ENCODE results near the gene DYNC2H1. TPM values are rescaled to one million over a fixed set of nuclear protein-coding genes. Genes with fewer than 3 reads are reported as not detected.

Gene DYNC2H1
- polyA plus RNA-seq (2013, experiment 1 of 2): 10.4 TPM
- 9.4 TPM for polyA plus RNA-seq (2013, experiment 2 of 2)

DNA sequence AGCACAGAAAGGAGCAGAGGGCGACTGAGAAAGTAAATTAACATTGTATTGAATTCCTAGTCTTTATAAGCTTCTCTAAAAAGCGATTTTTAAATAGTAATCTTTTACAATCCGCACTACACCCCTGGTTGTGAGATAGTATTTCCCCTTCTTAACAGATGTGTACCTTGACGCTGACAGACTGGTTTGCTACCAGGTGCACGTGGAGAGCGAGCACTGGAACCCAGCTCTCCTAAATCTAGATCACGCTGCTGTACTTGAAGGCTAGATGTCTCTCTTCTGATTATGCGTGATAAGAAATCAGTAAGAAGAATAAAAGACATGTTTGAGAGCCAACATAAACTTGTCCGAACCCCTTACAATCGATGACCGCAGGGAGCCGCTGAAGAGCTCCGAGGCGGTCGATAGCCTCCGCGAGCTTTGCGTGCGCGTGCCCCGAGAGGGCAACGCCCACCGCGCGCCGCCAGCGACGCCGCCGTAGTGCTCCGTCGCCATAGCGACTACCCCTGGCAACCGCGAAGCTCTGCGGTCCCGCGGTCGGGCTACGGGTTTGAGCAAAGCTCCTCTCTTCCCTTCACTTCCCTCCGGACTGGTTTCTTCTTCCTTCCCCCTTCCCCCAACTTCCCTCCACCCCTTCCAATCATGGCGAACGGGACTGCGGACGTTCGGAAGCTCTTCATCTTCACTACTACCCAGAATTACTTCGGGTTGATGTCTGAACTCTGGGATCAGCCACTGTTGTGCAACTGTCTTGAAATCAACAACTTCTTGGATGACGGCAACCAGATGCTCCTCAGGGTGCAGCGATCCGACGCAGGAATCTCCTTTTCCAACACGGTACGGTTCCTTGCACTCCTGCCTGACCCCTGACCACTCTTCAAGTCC is at the start of gene DYNC2H1:
Gene DYNC2H1 (plus strand): TSS at position 494 of the 885 bp plus-strand sequence. CDS start 149 bp downstream, at position 643.
- WGBS, 2 experiments (ENCODE audit: insufficient coverage in 2 of 2): 0 to 1% methylated on average over 26 to 46 of the region's 53 CpGs
- peak within 1 kb of the TSS; percentile 92 for H3K27ac ChIP-seq (ENCODE audit: low read depth, low read length, severe bottlenecking)
- H3K36me3 ChIP-seq (ENCODE audit: control insufficient read depth, insufficient read depth, low read length): peaks cover under 1% of the 10 kb centered on the region
- peak within 1 kb of the TSS; percentile 71 for H3K4me3 ChIP-seq (ENCODE audit: extremely low read depth, insufficient read depth, low read length, poor library complexity, severe bottlenecking)
- no peaks in the 10 kb centered on the region for H3K4me1 ChIP-seq (ENCODE audit: control insufficient read depth, insufficient read depth, low read length, poor library complexity, severe bottlenecking)
- no peaks in the 10 kb centered on the region for H3K9me3 ChIP-seq (ENCODE audit: control insufficient read depth, low read length)

DNA sequence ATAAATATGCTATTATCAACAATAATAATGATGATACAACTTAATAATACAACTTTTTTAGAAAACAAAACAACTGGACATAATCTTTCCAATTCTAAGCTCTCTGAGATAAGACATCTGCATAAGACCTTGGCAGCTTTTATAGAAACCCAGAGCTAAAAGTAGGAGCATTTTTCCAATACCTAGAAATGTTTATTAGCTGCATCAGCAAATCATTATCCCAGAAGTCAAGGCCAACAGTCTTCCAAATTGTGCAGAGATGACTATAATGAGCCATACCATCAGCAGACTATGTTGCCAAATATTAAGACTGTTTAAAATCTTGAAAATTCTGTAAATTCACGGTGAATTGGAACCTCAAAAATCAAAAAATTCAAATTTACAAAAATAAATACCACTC is 47.6 kb upstream of the DYNC2H1 start:
- H3K36me3 ChIP-seq (ENCODE audit: control insufficient read depth, insufficient read depth, low read length): peaks cover 29% of the 10 kb centered on the region
- H3K9me3 ChIP-seq (ENCODE audit: control insufficient read depth, low read length): no peaks in the 10 kb centered on the region
- no CpG with 5 or more reads among the region's 1 CpG for WGBS, 2 experiments (ENCODE audit: insufficient coverage in 2 of 2)
- H3K4me1 ChIP-seq (ENCODE audit: control insufficient read depth, insufficient read depth, low read length, poor library complexity, severe bottlenecking): no peaks in the 10 kb centered on the region
- no peak overlapping the region for H3K4me3 ChIP-seq (ENCODE audit: extremely low read depth, insufficient read depth, low read length, poor library complexity, severe bottlenecking)
- no peak overlapping the region for H3K27ac ChIP-seq (ENCODE audit: low read depth, low read length, severe bottlenecking)

- Histone ChIP-seq H3K4me1 (ENCODE audit: control insufficient read depth, insufficient read depth, low read length, poor library complexity, severe bottlenecking) (no peaks in the 10 kb centered on the region), H3K4me3 (ENCODE audit: extremely low read depth, insufficient read depth, low read length, poor library complexity, severe bottlenecking) (no peak overlapping the region), H3K27ac (ENCODE audit: low read depth, low read length, severe bottlenecking) (no peak overlapping the region), H3K36me3 (ENCODE audit: control insufficient read depth, insufficient read depth, low read length) (peaks cover 28% of the 10 kb centered on the region), H3K9me3 (ENCODE audit: control insufficient read depth, low read length) (no peaks in the 10 kb centered on the region)
- WGBS, 2 experiments (ENCODE audit: insufficient coverage in 2 of 2): 100% methylated on average over 1 of the region's 1 CpG; no CpG with 5 or more reads in 1 of the 2 experiments
Measured at GRCh38 chr11:103067118-103067517, 42.1 kb upstream of the DYNC2H1 start.

GRCh38 chr11:103069367-103069766 is 39.9 kb upstream of the DYNC2H1 start:
- Histone ChIP-seq H3K27ac (ENCODE audit: low read depth, low read length, severe bottlenecking) (no peak overlapping the region), H3K4me1 (ENCODE audit: control insufficient read depth, insufficient read depth, low read length, poor library complexity, severe bottlenecking) (no peaks in the 10 kb centered on the region), H3K36me3 (ENCODE audit: control insufficient read depth, insufficient read depth, low read length) (peaks cover 29% of the 10 kb centered on the region), H3K9me3 (ENCODE audit: control insufficient read depth, low read length) (no peaks in the 10 kb centered on the region), H3K4me3 (ENCODE audit: extremely low read depth, insufficient read depth, low read length, poor library complexity, severe bottlenecking) (no peak overlapping the region)
- WGBS, 2 experiments (ENCODE audit: insufficient coverage in 2 of 2): 100% methylated on average over 1 of the region's 2 CpGs; no CpG with 5 or more reads in 1 of the 2 experiments

DNA sequence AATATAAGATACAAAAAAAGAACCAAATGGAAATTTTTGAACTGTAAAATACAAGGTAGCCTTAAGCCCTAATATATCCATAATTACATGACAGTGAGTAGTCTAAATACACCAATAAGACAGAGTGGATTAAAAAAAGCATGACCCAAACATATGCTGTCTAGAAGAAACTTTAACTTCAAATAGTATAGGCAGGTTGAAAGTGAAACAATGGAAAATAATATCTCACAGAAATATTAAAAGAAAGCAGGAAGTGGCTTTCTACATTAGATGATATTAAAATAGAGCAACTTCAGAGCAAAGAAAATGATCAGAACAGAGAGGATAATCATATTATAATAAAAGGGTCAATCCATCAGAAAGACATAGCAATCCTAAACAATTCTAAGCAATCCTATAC is 39.1 kb upstream of the DYNC2H1 start:
- H3K4me1 ChIP-seq (ENCODE audit: control insufficient read depth, insufficient read depth, low read length, poor library complexity, severe bottlenecking): no peaks in the 10 kb centered on the region
- H3K4me3 ChIP-seq (ENCODE audit: extremely low read depth, insufficient read depth, low read length, poor library complexity, severe bottlenecking): no peak overlapping the region
- H3K36me3 ChIP-seq (ENCODE audit: control insufficient read depth, insufficient read depth, low read length): peaks cover 36% of the 10 kb centered on the region
- H3K9me3 ChIP-seq (ENCODE audit: control insufficient read depth, low read length): no peaks in the 10 kb centered on the region
- no peak overlapping the region for H3K27ac ChIP-seq (ENCODE audit: low read depth, low read length, severe bottlenecking)

DNA sequence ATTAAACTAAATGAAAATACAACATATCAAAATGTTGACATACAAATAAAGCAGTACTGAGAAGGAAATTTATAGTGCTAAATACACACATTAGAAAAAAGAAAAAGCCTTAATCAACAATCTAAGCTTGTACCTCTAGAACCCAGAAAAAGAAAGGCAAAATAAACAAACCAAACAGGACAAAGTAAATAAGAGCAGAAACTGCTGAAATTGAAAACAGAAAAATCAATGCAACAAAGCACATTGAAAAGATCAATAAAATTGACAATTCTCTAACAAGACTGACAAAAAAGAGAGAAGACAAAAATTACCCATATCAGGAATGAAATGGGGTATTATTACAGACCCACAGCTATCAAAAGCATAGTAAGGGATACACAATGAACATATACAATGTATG is 38.2 kb upstream of the DYNC2H1 start:
- no peak overlapping the region for H3K4me3 ChIP-seq (ENCODE audit: extremely low read depth, insufficient read depth, low read length, poor library complexity, severe bottlenecking)
- no peaks in the 10 kb centered on the region for H3K9me3 ChIP-seq (ENCODE audit: control insufficient read depth, low read length)
- no peak overlapping the region for H3K27ac ChIP-seq (ENCODE audit: low read depth, low read length, severe bottlenecking)
- H3K4me1 ChIP-seq (ENCODE audit: control insufficient read depth, insufficient read depth, low read length, poor library complexity, severe bottlenecking): no peaks in the 10 kb centered on the region
- H3K36me3 ChIP-seq (ENCODE audit: control insufficient read depth, insufficient read depth, low read length): peaks cover 43% of the 10 kb centered on the region

GRCh38 chr11:103076361-103076760 is 32.9 kb upstream of the DYNC2H1 start:
- Histone ChIP-seq H3K4me1 (ENCODE audit: control insufficient read depth, insufficient read depth, low read length, poor library complexity, severe bottlenecking) (no peaks in the 10 kb centered on the region), H3K4me3 (ENCODE audit: extremely low read depth, insufficient read depth, low read length, poor library complexity, severe bottlenecking) (no peak overlapping the region), H3K9me3 (ENCODE audit: control insufficient read depth, low read length) (no peaks in the 10 kb centered on the region), H3K27ac (ENCODE audit: low read depth, low read length, severe bottlenecking) (no peak overlapping the region), H3K36me3 (ENCODE audit: control insufficient read depth, insufficient read depth, low read length) (peaks cover 66% of the 10 kb centered on the region)
- 100% methylated on average over 1 of the region's 3 CpGs; no CpG with 5 or more reads in 1 of the 2 experiments for WGBS, 2 experiments (ENCODE audit: insufficient coverage in 2 of 2)

DNA sequence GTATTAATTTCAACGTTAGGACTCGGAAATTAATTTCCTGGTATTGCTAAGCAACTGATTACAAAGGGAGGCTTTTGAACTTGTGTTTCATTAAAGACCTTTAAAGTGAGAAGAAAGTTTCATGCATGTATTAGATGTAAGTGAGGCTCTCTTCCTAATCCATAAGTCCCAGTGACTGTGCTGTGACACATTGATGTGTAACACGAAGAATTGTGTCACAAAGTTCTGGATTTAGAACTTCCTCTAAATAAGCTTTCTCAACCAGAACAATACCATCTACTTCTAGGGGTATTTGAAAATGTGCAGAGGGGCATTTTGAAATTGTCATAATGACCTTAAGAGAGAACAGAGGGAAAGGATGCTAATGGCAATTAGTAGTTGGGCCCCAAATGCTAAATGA is 31.7 kb upstream of the DYNC2H1 start:
- Histone ChIP-seq H3K4me3 (ENCODE audit: extremely low read depth, insufficient read depth, low read length, poor library complexity, severe bottlenecking) (no peak overlapping the region), H3K27ac (ENCODE audit: low read depth, low read length, severe bottlenecking) (no peak overlapping the region), H3K4me1 (ENCODE audit: control insufficient read depth, insufficient read depth, low read length, poor library complexity, severe bottlenecking) (no peaks in the 10 kb centered on the region), H3K36me3 (ENCODE audit: control insufficient read depth, insufficient read depth, low read length) (peaks cover 68% of the 10 kb centered on the region), H3K9me3 (ENCODE audit: control insufficient read depth, low read length) (no peaks in the 10 kb centered on the region)
- WGBS, 2 experiments (ENCODE audit: insufficient coverage in 2 of 2): 84 to 100% methylated on average over 2 of the region's 3 CpGs

DNA sequence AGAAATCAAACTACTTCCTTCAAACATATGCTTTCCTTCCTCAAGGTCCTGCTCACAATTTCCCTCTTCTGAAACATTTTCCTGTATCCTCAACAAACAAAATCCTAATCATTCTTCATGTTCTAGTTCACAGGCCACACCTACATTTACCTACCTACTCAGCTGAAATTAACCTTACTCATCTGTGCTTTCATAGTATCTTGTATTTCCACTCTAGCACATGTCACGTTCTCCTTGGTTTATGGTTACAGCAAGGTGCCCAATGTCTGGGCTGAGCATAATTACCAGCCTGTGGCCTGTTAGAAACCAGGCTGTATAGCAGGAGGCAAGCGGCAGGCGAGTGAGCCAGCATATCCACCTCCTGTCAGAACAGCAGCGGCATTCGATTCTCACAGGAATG is 30.5 kb upstream of the DYNC2H1 start:
- Histone ChIP-seq H3K4me3 (ENCODE audit: extremely low read depth, insufficient read depth, low read length, poor library complexity, severe bottlenecking) (no peak overlapping the region), H3K36me3 (ENCODE audit: control insufficient read depth, insufficient read depth, low read length) (peaks cover 64% of the 10 kb centered on the region), H3K27ac (ENCODE audit: low read depth, low read length, severe bottlenecking) (no peak overlapping the region), H3K4me1 (ENCODE audit: control insufficient read depth, insufficient read depth, low read length, poor library complexity, severe bottlenecking) (no peaks in the 10 kb centered on the region), H3K9me3 (ENCODE audit: control insufficient read depth, low read length) (no peaks in the 10 kb centered on the region)
- WGBS, 2 experiments (ENCODE audit: insufficient coverage in 2 of 2): 96% methylated on average over 5 of the region's 5 CpGs

DNA sequence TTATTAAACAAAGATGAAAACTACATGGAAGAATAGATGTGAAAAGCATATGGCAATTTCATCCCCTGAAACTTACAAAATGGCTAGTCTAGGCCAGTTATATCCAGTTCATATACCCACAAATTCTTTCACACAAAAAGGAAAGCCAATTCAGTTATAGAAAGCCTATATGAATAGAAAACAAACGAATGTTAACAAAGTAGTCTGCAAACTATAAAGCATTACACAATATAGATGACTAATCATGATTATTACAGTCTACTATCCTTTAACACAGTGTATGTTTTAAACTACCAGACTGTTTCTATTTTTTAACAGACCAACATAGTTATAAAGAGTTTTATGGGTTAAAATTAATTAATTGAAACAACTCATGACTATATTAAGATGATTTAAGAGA is 29.4 kb upstream of the DYNC2H1 start:
- H3K4me1 ChIP-seq (ENCODE audit: control insufficient read depth, insufficient read depth, low read length, poor library complexity, severe bottlenecking): no peaks in the 10 kb centered on the region
- H3K4me3 ChIP-seq (ENCODE audit: extremely low read depth, insufficient read depth, low read length, poor library complexity, severe bottlenecking): no peak overlapping the region
- no peaks in the 10 kb centered on the region for H3K9me3 ChIP-seq (ENCODE audit: control insufficient read depth, low read length)
- H3K27ac ChIP-seq (ENCODE audit: low read depth, low read length, severe bottlenecking): no peak overlapping the region
- peaks cover 55% of the 10 kb centered on the region for H3K36me3 ChIP-seq (ENCODE audit: control insufficient read depth, insufficient read depth, low read length)
- WGBS, 2 experiments (ENCODE audit: insufficient coverage in 2 of 2): no CpG with 5 or more reads among the region's 1 CpG

GRCh38 chr11:103085758-103086365 is 23.4 kb upstream of the DYNC2H1 start:
- Histone ChIP-seq H3K4me3 (ENCODE audit: extremely low read depth, insufficient read depth, low read length, poor library complexity, severe bottlenecking) (no peak overlapping the region), H3K36me3 (ENCODE audit: control insufficient read depth, insufficient read depth, low read length) (peaks cover 33% of the 10 kb centered on the region), H3K4me1 (ENCODE audit: control insufficient read depth, insufficient read depth, low read length, poor library complexity, severe bottlenecking) (no peaks in the 10 kb centered on the region), H3K9me3 (ENCODE audit: control insufficient read depth, low read length) (no peaks in the 10 kb centered on the region), H3K27ac (ENCODE audit: low read depth, low read length, severe bottlenecking) (no peak overlapping the region)
- no CpG with 5 or more reads among the region's 1 CpG for WGBS, 2 experiments (ENCODE audit: insufficient coverage in 2 of 2)
